Thymus (tissue), 11 donors: ENCODE results near the gene JPT2. TPM values are rescaled to one million over a fixed set of nuclear protein-coding genes. Genes with fewer than 3 reads are reported as not detected.

Source experiments
- DNase-seq, 9 donors: peaks; one replicate each; pipeline ENCODE4 v3.0.0-alpha.2; 2013; ENCODE audit warnings: low spot score in 9 of 9, low read depth in 6 of 9, missing footprints in 1 of 9
- H3K27ac ChIP-seq, 2 donors: one replicate each; pipeline ENCODE4 v1.5.1; 2013; ENCODE audit warnings: control low read depth in 1 of 2, low read depth in 1 of 2, low read length in 1 of 2, mild to moderate bottlenecking in 1 of 2, moderate library complexity in 1 of 2
- H3K27me3 ChIP-seq, 2 donors: one replicate each; pipeline ENCODE4 v1.5.1; 2013; ENCODE audit warnings: low read length in 1 of 2; ENCODE audit not compliant: control insufficient read depth in 2 of 2, insufficient read depth in 1 of 2
- H3K36me3 ChIP-seq, 2 donors: one replicate each; pipeline ENCODE4 v1.5.1; 2013; ENCODE audit warnings: low read length in 1 of 2, mild to moderate bottlenecking in 1 of 2, moderate library complexity in 1 of 2; ENCODE audit not compliant: control insufficient read depth in 2 of 2, insufficient read depth in 2 of 2
- H3K4me1 ChIP-seq, 2 donors: one replicate each; pipeline ENCODE4 v1.5.1; 2013; ENCODE audit warnings: low read length in 2 of 2; ENCODE audit not compliant: control insufficient read depth in 2 of 2, insufficient read depth in 2 of 2
- H3K4me3 ChIP-seq, 2 donors: one replicate each; pipeline ENCODE4 v1.5.1; 2013; ENCODE audit warnings: low read length in 2 of 2, control low read depth in 1 of 2, mild to moderate bottlenecking in 1 of 2
- H3K9me3 ChIP-seq, 2 donors: one replicate each; pipeline ENCODE4 v1.5.1; 2013; ENCODE audit warnings: low read length in 1 of 2, mild to moderate bottlenecking in 1 of 2; ENCODE audit not compliant: control insufficient read depth in 2 of 2, insufficient read depth in 1 of 2
- WGBS: extraction: QIAGEN DNeasy Blood & Tissue Kit; methylation state at CpG from one replicate; pipeline ENCODE4 v1.1.7; 2013; 5-methylcytosine and 5-hydroxymethylcytosine counted together
- polyA plus RNA-seq: library from polyadenylated mRNA; stranded (reverse); fragments of 200-250 nt; gene quantifications from one replicate; pipeline ENCODE4 v1.2.3, GENCODE V29; 2013
- total RNA-seq: library from RNA; stranded (reverse); fragments of 120-200 nt; gene quantifications from one replicate; pipeline ENCODE4 v1.2.4, GENCODE V29; 2013
- donor health status: healthy.

JPT2 gene
- total and polyA plus RNA-seq, 2 donors, result 31.4 to 35.1 TPM

GRCh38 chr16:1667271-1667670, 10.8 kb upstream of the JPT2 start:
- WGBS, result 95% methylated on average over 8 of the region's 8 CpGs
- no peak for DNase-seq

DNA sequence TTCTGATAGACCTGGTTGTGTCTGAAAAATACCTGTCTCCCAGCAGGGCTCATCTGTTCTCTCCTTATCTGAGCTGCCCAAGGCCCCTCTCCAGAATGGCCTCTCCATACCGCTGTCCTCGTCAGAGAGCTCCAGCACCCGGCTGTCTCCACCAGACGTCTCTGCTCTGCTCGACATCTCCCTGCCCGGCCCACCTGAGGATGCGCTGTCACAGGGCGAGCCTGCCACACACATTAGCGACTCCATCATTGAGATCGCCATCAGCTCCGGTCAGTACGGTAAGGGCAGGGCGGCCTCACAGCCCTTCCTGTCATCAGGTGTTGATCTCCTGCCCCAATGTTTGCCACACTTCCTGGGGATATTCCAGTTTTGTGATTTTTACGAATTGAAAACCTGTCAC, 10.2 kb upstream of the JPT2 start:
- Histone ChIP-seq H3K4me1 (no peaks in the 10 kb centered on the region), H3K9me3 (no peaks in the 10 kb centered on the region), H3K27me3 (no peaks in the 10 kb centered on the region), H3K4me3 (no peak overlapping the region), H3K36me3 (peaks cover 93 to 96% of the 10 kb centered on the region in 2 donors), H3K27ac (no peak overlapping the region)
- WGBS, result 98% methylated on average over 14 of the region's 14 CpGs
- DNase-seq, result no peak

More at GRCh38 chr16:1667271-1667670, 10.8 kb upstream of the JPT2 start:
- Histone ChIP-seq H3K9me3 (no peaks in the 10 kb centered on the region), H3K4me1 (no peaks in the 10 kb centered on the region), H3K27ac (no peak overlapping the region), H3K4me3 (no peak overlapping the region), H3K27me3 (no peaks in the 10 kb centered on the region), H3K36me3 (peaks cover 93 to 96% of the 10 kb centered on the region in 2 donors)

DNA sequence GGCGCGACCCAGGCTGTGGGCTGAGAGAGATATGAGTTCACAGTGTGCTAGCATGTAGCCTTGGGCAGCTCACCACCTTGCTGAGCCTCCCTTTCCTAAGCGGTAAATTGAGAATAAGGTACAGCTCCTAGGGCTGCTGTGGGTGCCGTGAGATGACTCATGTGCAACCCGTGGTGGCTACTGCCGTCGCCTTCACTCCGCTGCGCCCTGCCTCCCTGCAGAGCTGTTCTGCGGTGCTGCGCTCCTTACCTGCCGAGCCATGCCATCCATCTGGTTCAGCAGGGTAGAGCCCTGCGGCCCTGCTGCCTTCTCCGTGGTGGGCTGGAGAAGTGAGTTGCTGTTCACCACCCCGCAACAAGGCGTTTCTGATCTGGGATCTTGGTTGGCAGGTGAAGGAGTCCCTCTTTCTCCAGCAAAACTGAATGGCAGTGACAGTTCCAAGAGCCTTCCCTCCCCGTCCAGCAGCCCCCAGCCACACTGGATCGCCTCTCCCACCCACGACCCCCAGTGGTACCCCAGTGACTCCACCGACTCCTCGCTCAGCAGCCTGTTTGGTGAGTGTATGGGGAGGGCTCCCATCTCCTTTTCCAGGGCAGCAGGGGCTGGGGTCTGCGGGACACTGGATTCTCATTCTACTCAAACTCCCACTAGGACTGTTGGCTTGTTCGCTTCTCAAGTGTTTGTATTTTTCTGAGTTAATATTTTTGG, 9.3 kb upstream of the JPT2 start:
- H3K27ac ChIP-seq, result no peak overlapping the region
- 98% methylated on average over 23 of the region's 23 CpGs for WGBS
- no peaks in the 10 kb centered on the region for H3K9me3 ChIP-seq
- H3K36me3 ChIP-seq, result peaks cover 93 to 96% of the 10 kb centered on the region in 2 donors
- H3K4me3 ChIP-seq, result no peak overlapping the region
- no peaks in the 10 kb centered on the region for H3K27me3 ChIP-seq
- H3K4me1 ChIP-seq, result no peaks in the 10 kb centered on the region
- DNase-seq, result no peak

DNA sequence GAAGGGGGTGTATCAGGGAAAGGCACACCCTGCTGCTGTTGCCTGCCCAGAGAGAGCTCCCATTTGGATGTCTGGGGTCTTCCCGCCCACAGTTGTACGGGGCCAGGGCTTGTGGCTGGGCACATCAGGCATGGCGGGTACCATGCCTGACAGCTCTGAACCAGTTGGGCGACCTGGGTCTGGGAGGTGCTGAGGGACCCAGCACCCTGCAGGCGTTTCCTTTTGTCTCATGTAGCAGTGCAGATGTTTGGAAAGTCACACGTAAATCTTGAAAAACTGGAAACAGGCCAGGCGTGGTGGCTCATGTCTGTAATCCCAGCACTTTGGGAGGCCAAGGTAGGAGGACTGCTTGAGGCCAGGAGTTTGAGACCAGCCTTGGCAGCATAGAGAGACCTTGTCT, 8.4 kb upstream of the JPT2 start:
- no peak overlapping the region for H3K4me3 ChIP-seq
- 99% methylated on average over 7 of the region's 7 CpGs for WGBS
- no peak for DNase-seq
- no peaks in the 10 kb centered on the region for H3K4me1 ChIP-seq
- no peaks in the 10 kb centered on the region for H3K9me3 ChIP-seq
- H3K27ac ChIP-seq, result no peak overlapping the region
- no peaks in the 10 kb centered on the region for H3K27me3 ChIP-seq
- peaks cover 95 to 96% of the 10 kb centered on the region in 2 donors for H3K36me3 ChIP-seq

DNA sequence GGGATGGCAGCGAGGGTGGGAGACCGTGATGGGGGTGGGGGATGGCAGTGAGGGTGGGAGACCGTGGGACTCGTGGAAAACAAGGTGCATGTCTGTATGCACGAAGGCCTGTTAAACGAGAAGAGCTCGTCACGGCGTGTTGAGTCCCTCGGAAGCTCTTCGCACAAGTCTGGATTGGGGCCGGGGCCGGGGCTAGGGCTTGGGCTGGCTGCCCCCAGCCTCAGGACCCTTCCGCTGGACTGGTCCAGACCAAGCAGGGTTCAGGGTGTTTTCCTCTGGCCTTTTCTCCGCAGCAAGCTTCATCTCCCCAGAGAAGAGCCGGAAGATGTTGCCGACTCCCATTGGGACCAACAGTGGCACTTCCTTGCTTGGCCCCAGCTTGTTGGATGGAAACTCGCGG, 7.7 kb upstream of the JPT2 start:
- Histone ChIP-seq H3K4me1 (no peaks in the 10 kb centered on the region), H3K27me3 (no peaks in the 10 kb centered on the region), H3K9me3 (no peaks in the 10 kb centered on the region), H3K36me3 (peaks cover 95 to 96% of the 10 kb centered on the region in 2 donors), H3K4me3 (no peak overlapping the region), H3K27ac (no peak overlapping the region)
- no peak for DNase-seq
- WGBS, result 98% methylated on average over 19 of the region's 19 CpGs

DNA sequence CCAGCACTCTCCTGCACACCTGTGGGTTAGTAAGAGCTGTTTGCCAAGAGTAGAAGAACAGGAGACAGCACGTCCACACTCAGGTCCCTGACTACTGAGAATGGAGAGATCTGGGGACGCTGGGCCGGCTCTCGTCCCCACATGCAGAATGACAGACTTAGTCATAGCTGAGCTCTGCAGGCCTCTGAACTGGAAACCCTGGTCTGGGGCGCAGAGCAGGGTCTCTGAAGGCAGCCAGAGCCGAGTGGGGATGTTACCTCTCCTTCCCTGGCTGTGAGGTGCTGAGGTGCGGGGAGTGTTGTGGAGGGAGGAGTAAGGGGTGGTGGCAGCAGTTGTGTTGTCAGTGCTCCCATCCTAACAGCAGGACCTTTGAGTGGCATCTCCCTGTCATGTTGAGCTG, 7.2 kb upstream of the JPT2 start:
- no peak overlapping the region for H3K27ac ChIP-seq
- 97% methylated on average over 7 of the region's 7 CpGs for WGBS
- H3K9me3 ChIP-seq, result no peaks in the 10 kb centered on the region
- H3K36me3 ChIP-seq, result peaks cover 95 to 96% of the 10 kb centered on the region in 2 donors
- no peaks in the 10 kb centered on the region for H3K4me1 ChIP-seq
- no peak overlapping the region for H3K4me3 ChIP-seq
- H3K27me3 ChIP-seq, result no peaks in the 10 kb centered on the region
- no peak for DNase-seq

DNA sequence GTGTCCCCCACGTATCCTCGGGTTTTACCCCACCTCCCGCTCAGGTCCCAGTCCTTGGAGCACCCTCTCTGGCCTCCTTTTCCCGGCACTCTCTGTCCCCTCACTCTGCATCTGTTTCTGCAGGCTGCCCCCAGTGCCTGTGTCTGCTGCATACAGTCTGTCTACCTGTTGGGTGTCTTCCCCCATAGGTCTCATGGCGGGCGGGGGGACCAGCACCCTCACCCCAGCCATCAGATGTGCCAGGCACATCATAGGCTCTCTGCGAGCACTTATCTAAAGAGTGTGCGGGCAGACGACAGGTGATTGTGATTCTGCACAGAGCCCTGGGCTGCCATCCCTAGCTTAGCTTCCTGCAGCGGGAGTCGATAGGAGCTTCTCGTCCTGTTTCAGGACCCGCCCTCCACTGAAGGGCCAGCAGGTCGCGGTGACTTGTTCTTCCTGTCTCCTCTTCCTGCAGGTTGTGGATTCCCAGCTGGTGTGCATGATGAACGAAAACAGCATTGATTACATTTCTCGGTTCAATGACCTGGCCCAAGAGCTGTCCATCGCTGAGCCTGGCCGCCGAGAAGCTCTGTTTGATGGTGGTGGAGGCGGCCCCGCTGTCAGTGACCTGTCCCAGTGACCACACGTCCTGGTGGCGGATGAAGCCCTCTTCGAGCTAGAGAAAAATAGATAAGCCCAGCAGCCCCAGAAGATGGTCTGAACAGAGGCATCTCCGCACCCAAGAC, 4.5 kb upstream of the JPT2 start:
- Histone ChIP-seq H3K27me3 (no peaks in the 10 kb centered on the region), H3K4me3 (no peak overlapping the region), H3K27ac (no peak overlapping the region), H3K36me3 (peaks cover 69 to 72% of the 10 kb centered on the region in 2 donors), H3K4me1 (peaks cover 4 to 7% of the 10 kb centered on the region in 2 donors), H3K9me3 (no peaks in the 10 kb centered on the region)
- no peak for DNase-seq
- 98% methylated on average over 26 of the region's 26 CpGs for WGBS

DNA sequence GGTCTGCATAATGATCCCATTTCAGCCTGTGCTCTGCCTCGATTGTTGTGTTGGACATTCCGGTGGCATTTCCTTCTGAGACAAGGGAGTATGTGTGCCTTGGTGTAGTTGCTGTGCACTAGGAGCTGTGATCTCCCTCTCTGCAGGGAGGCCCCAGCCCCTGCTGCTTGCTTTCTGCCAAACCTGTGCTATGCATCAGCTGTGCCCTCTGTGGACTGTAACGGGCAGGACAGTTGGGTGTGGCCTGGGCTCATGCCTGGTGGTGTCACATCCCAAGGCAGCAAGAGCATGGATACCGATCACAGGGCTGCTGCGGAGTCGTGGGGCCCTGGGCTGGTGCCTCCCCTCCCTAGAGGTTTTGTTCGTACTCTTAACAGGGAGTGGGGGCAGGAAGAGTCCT, 3.8 kb upstream of the JPT2 start:
- no peak for DNase-seq
- Histone ChIP-seq H3K27me3 (no peaks in the 10 kb centered on the region), H3K4me1 (peaks cover 4 to 14% of the 10 kb centered on the region in 2 donors), H3K4me3 (no peak overlapping the region), H3K27ac (no peak overlapping the region), H3K36me3 (peaks cover 62 to 64% of the 10 kb centered on the region in 2 donors), H3K9me3 (no peaks in the 10 kb centered on the region)
- 97% methylated on average over 7 of the region's 7 CpGs for WGBS
